Stimulated activated CD4-positive, alpha-beta T cell treated with anti-CD3 and anti-CD28 coated beads, Interleukin-2, amount 100 ng/mL, for 48 hours (primary cell): ENCODE results near the gene PRRC2B.
"Not testable (repeated sequence)": the region's sequence is repeated elsewhere in the genome, so short reads cannot be mapped to it uniquely, and the experiment has no call there.

Experiments
- DNase-seq, 2 donors: peaks; one replicate each; pipeline ENCODE4 v3.0.0-alpha.2; 2020

Gene PRRC2B

DNA sequence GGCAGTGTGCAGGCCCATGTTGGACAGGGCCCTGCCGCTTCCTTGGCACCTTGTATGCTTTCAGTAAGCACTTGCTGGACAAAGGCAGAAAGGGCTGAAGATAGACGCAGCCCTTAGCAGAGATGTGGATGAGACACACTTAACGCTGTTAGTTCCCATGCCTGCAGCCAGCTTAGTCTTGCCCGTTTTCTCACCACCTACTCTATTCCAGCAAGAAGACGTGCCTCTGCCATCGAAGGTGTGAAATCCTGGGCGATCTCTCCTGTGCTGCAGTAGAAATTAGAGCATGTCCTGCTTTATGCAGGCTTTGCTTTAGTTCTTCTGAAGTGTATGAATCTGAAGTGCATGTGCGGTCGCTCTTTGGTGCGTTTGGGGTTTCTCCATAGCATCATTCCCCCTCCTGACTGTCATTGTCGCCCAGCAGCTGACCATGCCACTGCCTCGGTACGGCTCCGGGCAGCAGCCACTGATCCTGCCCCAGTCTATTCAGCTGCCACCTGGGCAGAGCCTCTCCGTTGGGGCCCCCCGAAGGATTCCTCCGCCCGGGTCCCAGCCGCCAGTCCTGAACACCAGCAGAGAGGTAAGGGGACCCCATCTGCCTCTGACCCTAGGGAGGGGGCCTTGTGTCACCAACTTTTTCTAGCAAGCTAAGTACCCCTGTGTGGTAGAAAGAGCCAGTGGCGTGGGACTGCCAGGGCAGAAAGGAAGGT lies 97.3 kb downstream of the PRRC2B start:
- no peak for DNase-seq

DNA sequence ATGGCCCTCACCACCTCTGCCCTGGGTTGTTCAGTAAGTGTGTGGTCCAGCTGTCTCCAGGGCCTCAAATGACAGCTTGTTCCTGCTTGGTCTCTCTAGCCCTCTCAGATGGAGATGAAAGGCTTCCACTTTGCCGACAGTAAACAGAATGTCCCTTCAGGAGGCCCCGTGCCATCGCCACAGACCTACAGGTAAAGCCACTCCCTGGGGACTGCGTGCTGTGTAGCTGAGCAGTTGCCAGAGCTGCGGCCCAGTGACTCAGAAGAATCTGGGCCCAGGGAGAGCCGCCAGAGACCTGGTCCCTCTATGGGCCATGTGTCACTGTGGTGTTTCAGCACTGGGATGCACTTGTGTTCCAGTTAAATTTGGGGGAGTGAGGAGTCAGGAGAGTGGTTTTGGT lies 98.2 kb downstream of the PRRC2B start:
- DNase-seq, result no peak

DNA sequence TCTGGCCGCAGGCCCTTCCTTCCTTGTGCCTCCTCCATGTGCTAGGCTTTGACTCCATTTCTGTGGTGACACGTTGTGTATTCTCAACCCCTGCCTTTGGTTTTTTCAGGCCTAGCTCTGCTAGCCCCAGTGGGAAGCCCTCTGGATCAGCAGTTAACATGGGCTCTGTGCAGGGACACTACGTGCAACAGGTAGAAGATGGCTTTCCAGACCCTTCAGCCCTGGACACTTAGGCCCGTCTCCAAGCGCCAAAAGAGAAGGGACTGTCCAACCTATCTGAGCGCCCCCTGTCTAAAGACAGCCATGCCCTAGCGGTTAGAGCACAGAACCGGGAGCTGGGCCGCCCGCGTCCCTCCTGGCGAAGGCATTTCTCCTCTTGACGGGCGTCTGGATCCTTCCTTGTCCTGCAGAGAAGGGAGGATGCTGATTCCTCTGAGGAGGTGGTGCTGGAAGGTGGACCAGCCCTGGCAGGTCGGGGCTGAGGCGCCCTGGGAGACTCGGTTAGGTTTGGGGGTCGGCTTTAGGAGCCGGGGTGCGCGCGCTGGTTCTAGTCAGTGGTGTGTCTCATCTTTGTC lies 100.5 kb downstream of the PRRC2B start:
- DNase-seq, result no peak

DNA sequence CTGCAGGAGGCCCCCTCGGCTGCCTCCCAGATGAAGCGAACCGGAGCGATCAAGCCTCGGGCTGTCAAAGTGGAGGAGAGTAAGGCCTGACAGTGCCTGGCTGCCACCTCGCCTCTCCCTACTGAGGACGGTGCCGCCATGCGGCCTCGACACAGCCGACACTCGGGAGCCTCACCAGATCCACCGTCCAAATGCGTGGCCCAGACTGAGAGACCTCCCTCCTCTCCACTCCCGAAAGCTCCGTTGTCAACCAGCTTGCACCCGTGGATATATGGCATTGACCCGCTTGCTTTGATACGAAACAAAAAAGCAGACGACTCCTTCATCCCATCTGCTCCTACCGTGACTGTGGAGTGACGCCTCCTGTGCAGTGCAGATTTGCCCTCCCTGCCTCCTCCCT lies 101.9 kb downstream of the PRRC2B start:
- DNase-seq, result no peak

DNA sequence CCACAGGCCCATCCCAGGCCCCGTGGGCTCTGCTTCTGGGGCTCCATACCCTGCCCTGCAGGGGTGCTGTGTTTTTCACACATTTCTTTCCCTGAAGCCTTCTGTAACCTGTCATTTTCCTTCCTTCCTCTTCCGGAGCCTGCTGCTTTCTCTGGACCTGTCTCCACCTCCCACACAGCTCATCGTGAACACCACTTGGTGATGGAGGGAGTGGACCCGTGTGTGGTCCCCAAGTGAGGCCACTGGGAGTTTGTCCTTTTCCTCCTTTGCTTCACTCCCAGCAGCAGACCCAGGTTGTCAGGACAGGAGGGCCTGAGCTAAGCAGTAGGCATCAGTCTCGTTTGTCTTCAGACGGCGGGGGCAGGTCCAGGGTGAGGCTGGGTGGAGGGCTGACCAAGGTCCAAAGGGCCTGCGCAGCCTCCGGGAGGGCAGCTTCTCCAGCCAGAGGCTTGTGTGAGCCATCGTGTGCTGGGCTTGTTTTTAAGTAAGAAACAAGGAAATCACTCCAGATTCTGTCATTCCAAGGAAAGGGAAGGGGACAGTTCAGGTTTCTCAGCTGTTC lies 103.0 kb downstream of the PRRC2B start:
- DNase-seq, result no peak

DNA sequence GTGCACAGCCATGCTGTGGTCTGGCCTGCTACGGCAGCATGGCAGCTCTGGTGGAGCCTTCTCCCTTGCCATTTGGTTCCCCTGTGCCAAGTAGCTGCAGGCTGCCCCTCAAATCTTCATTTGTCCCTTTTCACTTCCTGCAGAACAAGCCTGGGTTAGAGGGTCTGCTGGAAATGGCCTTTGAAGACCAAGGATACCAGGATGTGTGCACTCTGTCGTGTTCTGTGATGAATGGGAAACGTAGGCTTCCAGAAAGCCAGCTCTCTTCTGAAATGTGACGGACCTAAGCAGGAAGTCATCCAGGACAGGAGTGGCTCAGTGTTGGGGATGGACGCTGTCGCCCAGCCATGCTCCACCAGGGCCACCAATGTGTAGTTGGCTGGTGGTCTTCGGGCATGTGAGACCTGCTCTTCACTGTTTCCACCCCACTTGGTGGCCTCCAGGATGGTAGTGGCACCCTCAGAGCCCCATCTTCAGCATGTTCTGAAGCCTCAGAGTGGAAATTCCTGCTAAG lies 105.4 kb downstream of the PRRC2B start:
- DNase-seq, result no peak

DNA sequence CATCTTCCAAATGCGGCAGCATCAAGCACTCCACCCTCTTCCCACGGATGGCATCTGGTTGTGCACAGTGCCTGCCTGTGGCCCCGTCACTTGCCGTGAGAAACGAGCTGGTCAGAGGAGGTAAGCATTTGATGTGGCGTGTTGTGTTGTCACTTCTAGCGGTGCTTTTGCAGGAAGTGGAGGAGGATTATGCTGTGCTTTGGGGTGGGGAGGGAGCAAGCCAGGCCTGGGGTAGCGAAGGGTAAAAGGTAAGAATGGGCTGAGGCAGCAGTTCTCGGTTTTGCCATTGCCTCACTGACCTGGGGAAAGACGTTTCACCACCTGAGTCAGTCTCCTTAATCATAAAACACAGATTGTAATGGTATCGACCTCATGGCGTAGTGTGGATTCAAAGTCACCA lies 106.5 kb downstream of the PRRC2B start:
- peak; percentile 56 to 60 for DNase-seq

DNA sequence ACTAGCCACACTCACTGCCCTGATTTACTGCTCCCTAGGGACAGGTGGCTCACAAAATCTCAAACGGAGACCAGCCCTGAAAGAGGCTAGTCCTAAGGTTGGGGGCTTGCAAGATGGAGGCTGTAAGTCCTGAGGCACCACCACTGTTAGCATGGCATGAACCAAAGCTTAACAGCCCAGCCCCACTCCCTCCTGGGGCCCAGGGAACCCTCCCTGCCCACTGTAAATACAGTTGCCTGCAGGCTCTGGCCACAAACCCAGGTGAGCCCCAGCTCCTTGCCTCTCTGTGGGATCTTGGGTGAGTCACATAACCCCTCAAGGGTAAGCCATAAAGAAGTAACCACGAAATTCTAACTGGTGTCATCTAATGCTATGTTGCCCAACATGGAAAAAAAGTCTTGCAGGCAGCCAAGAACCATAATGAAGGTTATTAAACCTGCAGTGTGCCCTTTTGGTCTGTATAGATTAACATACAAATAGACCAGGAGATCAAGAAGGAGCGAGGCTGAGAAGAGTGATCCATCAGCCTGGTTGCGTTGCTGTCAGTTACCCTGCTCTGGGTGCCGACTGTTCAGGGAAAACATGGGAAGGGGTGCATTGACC lies 107.2 kb downstream of the PRRC2B start:
- DNase-seq, result peak; percentile 41 to 48

DNA sequence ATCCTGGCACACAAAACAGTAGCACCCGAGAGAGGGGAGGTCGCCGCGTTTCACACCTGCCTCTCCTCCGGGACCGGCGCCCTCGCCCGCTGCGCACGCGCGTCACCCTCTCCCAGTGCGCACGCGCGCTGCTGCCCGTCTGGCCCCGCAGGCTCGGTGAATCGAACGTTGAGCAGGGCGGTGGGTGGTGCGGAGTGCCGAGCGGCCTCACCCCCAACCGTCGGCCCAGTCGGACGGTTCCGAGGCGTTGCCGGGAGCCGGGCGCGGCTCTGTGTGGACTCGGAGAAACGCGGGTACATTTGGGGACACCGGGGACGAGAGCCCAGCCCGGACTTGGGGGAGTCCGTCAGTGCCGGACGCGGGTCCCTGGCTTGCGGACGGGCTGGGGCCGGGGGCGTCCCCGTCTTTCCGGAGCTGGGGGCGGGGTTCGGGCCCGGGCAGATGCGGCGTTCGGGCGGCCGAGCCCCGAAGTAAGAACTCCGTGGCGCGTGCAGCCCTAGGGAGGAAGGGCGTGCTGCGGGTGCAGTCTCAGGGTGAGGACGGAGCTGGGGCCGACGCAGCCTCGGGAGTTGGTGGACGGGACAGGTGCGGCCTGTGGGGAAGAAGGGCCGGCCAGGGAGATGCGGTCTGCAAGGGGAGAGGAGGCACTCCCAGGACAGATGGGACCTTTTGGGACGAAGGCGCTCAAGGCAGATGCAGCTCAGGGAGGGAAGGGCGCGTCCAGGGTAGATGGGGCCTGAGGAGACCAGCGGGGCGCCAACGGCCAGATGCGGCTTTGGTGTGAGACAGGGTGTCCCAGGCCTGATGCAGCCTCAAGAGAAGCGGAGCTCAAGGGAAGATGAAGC lies 109.1 kb downstream of the PRRC2B start, which contains the start of gene POMT1:
POMT1 (plus strand) TSS at position 138 of the 845 bp plus-strand sequence. CDS start 1,301 bp downstream, outside the sequence.
- peak; percentile 80 to 87 for DNase-seq

DNA sequence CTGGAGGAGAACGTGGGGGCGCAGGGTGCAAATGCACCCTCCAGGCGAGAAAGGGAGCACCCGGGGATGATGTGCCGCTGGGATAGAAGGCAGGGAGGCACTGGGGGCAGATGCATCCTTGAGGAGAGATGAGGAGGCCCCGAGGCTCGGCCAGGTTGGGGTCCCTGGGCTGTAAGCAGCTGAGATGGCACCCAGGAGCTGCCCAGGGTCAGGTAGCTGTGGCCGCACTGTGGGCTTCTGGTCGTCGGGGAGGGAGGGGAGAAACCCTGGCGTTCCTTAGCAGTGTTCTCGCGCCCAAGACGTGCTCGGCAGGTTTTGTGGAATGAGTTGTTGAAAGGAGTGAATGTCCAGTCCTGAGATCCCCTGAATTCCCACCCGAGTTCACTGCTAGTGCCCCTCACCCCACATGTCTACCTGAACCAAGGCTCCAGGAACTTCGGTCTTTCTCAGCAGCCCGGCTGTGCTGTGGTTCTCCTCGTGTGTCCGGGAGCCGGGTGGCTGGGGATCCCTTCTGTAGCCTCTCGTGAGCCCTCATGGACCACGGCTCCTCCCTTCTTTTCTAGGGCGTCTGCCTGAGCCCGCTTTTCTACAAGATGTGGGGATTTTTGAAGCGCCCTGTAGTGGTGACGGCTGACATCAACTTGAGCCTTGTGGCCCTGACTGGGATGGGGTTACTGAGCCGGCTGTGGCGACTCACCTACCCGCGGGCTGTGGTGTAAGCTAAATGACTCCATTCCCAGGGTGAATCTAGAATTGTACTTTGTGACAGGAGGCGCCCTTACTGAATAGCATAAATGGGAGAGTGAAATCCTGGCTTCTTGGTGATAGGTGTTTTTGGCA lies 110.0 kb downstream of the PRRC2B start:
- peak; percentile 65 to 68 for DNase-seq

DNA sequence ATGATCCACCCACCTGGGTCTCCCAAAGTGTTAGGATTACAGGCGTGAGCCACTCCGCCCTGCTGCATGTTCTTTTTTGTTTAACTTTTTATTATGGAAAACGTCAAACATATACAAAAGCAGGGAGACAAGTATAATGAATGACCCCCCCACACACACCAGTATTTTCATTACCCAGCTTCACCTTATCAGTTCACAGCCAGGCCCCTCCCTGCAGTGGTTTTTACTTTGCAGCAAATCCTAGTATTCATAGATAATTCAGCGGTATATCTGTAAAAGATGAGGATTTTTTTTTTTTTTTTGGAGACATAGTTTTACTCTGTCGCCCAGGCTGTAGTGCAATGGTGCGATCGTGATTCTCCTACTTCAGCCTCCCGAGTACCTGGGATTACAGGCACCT lies 111.1 kb downstream of the PRRC2B start:
- no peak for DNase-seq

DNA sequence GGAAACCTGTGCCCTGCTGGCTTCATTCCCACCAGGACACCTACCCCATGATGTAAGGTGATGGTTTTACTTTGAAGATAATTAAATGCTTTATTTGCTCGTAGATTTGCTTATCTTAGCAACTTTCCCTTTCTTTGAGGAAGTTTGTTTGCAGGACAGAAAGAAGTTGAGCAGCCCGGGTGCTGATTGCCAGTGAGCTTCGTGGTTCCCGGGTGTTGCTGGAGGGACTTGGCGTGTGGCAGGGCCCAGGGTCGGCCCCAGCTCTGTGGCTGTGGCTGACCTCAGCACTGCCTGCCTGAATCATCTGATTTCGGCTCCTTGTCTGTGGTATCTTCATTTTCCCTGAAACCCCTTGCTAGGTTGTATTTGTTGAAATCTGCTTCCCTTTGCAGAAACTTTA lies 117.5 kb downstream of the PRRC2B start:
- DNase-seq, result no peak

DNA sequence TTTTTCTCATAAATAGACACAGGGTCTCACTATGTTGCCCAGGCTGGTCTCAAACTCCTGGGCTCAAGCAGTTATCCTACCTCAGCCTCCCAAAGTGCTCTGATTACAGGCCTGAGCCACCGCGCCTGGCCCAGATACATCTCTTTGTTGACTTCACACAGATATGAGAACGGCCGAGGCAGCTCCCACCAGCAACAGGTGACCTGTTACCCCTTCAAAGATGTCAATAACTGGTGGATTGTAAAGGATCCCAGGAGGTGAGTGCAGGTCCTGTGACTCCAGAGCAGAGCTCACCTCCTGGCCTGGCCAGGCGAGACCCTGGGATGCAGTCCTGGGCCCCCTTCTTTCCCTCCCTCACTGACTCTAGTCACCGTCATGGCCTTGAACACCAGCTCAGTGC lies 118.0 kb downstream of the PRRC2B start:
- no peak for DNase-seq

DNA sequence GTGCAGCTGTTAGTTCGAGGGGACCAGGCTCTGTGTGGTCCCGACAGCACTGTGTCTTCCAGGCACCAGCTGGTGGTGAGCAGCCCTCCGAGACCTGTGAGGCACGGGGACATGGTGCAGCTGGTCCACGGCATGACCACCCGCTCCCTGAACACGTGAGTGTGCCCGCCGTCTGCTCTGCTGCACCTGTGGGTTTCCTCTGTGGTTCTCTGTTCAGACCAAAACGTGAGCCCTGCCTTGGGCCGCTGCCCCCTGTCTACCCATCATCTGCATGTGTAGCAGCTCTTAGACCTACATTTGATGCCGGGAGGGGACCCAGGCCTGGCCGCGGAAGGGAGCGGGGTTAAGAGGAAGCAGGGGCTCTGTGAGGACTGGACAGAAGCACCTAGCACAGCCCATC lies 119.3 kb downstream of the PRRC2B start:
- DNase-seq, result no peak

DNA sequence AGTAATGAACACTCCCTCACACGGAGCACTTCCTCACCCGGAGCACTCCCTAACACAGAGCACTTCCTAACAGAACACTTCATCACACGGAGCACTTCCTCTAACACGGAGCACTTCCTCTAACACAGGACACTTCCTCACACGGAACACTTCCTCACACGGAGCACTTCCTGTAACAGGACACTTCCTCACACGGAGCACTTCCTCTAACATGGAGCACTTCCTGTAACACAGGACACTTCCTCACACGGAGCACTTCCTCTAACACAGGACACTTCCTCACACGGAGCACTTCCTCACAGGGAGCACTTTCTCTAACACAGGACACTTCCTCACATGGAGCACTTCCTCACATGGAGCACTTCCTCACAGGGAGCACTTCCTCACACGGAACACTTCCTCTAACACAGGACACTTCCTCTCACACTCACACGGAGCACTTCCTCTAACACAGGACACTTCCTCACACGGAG lies 121.7 kb downstream of the PRRC2B start:
- not testable (repeated sequence) for DNase-seq

DNA sequence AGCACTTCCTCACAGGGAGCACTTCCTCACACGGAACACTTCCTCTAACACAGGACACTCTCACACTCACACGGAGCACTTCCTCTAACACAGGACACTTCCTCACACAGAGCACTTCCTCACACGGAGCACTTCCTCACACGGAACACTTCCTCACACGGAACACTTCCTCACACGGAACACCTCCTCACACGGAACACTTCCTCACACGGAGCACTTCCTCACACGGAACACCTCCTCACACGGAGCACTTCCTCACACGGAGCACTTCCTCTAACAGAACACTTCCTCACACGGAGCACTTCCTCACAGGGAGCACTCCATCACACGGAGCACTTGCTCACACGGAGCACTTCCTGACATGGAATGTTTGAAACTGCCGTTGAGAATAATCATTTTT lies 122.2 kb downstream of the PRRC2B start:
- DNase-seq, result no peak

DNA sequence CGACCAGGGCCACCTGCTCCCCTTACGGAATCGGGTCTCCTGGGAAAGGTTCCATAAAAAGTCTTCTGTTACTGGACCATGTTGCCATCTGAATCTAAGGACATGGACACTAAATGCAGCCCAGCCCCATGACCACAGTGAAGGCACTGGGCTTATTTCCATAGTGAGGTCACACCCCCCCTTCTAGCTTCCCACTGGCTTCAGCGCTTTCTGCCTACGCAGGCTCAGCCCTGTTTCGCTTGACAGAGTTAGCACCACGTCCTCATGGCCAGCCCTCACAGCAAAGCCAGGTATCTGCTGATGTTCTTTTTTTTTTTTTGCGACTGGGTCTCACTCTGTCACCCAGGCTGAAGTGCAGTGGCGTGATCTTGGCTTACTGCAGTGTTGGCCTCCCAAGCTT lies 123.0 kb downstream of the PRRC2B start:
- no peak for DNase-seq

DNA sequence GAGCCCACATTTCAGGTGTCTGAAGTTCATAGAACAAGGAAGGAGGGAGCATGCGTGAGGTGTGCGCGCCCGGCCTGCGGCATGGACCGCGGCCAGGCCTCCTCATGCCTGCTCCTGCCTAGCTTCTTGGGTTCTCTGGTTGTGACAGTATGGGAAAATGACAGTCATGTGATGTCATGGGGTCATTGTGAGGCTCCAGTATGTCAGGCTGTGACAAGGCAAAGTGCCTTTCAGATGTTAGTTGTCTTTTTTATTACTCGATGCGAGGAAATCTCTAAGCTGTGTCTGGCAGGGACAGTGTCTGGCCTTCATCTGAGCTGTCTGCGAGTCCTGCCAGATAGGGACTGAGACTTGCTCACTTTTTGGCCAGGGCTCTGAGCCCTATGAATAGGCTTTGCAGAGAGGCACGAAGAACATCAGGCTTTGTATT lies 123.9 kb downstream of the PRRC2B start:
- no peak for DNase-seq

DNA sequence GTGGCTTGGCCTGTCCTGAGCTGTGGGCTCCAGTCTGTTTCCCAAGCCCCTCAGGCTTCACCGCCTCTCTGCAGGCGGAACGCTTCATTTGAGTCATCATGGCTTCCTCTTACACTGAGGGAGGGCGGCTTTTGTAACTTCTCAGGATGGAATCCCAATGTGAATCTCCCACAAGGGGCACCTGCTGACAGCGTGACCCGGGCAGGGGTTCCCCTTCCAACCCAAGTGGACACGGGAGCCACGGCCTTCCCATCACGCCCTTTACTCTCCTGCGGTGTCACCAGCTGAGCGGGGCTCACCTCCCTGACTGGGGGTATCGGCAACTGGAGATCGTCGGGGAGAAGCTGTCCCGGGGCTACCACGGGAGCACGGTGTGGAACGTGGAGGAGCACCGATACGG lies 124.7 kb downstream of the PRRC2B start:
- DNase-seq, result no peak

DNA sequence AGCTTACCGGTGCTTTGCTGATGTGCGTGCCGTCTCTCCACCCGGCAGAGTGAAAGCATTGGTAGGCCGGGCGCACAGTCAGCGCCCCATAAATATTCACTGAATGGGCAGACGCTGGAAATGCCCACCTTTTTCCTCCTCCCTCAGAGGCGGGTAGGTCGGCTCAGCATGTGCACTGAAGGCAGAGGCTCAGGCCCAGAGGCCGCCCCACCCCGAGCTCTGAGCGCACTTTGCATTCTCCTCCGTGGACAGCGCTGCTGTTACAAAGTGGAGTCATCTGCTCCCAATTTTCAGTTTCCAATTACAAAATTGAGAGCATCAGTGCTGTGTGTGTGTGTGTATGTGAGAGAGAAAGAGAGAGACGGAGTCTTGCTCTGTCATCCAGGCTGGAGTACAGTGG lies 126.6 kb downstream of the PRRC2B start:
- no peak for DNase-seq

DNA sequence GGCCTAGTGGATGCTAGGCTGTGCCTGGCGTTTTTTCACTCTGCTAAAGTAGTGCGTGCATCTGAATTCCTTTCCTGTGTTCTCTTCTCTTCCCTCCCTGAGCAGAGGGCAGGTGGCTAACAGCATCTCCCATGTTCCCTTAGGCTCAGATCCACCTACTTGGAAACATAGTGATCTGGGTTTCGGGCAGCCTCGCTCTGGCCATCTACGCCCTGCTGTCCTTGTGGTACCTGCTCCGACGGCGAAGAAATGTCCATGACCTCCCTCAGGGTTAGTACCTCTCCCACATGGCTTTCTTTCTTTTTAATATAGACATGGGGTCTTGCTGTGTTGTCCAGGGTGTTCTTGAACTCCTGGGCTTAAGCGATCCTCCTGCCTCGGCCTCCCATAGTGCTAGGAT lies 127.3 kb downstream of the PRRC2B start:
- DNase-seq, result no peak

DNA sequence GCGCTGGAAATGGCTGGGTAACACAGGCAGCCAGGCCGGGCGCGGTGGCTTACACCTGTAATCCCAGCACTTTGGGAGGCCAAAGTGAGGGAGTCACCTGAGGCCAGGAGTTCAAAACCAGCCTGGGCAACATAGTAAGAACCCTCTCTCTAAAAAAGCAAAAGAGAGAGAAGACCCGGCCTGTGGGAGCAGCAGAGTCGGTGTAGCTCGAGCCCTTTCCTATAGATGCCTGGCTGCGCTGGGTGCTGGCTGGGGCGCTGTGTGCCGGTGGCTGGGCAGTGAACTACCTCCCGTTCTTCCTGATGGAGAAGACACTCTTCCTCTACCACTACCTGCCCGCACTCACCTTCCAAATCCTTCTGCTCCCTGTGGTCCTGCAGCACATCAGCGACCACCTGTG lies 127.9 kb downstream of the PRRC2B start:
- no peak for DNase-seq
